A673 (cell line): ENCODE measurements around the gene NEGR1.

ENCODE experiments used
- CTCF ChIP-seq: fragments of 300-800, 200-600 bp; sonication (generic); conservative IDR thresholded peaks from 2 replicates; pipeline ENCODE4 v1.5.1; 2017; ENCODE audit warnings: low read depth, mild to moderate bottlenecking, antibody characterized with exemption, low read length, moderate library complexity, mixed read lengths
- EZH2 ChIP-seq: fragments of 200-600 bp; sonication (generic); IDR thresholded peaks from 2 replicates; pipeline ENCODE4 v1.6.1; 2017; ENCODE audit warnings: borderline replicate concordance, low read depth, mild to moderate bottlenecking, mixed read lengths, antibody characterized with exemption, low read length; ENCODE audit not compliant: poor library complexity, severe bottlenecking

- no peak for TF ChIP-seq CTCF
- no peak for TF ChIP-seq EZH2
These were observed 40.9 kb downstream of the NEGR1 start for GRCh38 chr1:72241397-72241796.
